Measurements from ENCODE around the gene MROH8.

Gene MROH8

GRCh38 chr20:37198932-37199660 is 19.7 kb upstream of the MROH8 start:
- no peak for DNase-seq

DNA sequence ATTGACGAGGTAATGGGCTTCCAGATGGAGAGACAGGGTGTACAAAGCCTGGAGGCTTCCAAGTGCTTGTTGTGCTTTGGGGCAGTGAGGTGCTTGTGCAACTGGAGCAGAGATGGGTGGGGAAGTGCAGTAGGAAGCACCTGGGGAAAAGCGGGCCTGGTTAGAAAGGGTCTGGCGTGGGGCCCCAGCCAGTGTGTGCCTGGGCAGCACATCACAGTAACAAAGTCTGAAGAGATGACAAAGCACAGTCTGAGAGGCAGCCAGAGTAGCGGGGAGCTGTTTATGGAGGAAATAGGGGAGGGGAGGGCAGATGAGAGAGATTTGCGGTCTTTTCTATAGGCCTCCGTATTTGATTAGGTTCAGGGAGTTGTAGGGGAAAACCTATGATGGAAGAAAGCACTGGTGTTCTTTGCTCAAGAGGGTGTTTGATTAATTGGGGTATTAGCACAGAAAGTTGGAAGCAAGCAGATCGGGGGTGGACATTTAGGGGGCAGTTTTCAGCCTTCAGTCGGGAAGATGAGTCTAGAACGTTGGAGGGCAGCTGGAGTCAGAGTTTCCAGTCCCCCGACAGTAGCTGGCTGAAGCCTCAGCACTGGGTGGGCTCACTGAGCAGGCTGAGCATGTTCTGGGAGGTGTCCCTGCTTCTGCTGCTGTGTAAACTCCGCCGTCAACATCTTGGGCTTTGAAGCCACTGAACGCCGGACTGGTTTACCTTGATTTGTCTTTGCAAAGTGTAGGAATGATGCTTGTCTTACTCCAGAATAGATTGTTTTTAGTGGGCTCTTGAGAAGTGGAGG is 15.5 kb upstream of the MROH8 start:
- DNase-seq = no peak

GRCh38 chr20:37193821-37194220 is 14.5 kb upstream of the MROH8 start:
- DNase-seq = no peak

- DNase-seq = no peak
Measured at GRCh38 chr20:37193226-37193625, 13.9 kb upstream of the MROH8 start.

- peak; percentile 81 for DNase-seq
Measured at GRCh38 chr20:37192137-37192854, 12.9 kb upstream of the MROH8 start.

DNA sequence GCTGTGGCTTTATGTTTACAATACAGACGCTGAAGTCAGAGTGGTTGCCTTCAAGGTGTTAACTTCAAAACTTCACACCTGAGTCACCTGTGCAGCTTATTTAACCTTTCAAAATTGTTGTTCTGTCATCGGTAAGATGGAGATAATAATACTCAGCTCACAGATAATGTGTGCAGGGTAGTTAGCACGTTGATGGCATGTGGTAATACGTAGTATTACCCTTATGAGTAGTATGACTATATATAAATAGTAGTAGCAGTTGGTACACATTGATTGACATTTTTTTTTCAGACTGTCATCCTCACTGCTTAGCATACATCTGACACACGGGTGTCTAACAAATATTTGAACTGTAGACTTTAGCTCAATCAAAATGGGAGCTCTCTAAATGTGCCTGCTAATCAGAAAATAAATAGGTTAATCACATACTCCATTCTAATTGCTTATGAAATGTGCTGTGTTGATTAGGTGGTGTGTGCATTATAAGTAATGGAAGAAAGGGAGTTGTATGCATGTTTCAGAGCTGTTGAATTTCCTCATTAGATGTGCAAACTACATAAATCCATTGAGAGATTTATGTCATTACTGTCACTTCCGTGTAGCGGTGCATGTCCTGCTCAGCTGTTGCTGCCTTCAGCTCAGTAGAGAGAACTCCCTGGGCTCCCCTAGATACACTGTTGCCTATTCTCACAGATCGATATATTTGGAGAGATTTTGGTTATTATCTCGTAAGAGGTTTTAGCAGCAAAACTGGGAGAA is 11.2 kb upstream of the MROH8 start:
- no peak for DNase-seq

DNA sequence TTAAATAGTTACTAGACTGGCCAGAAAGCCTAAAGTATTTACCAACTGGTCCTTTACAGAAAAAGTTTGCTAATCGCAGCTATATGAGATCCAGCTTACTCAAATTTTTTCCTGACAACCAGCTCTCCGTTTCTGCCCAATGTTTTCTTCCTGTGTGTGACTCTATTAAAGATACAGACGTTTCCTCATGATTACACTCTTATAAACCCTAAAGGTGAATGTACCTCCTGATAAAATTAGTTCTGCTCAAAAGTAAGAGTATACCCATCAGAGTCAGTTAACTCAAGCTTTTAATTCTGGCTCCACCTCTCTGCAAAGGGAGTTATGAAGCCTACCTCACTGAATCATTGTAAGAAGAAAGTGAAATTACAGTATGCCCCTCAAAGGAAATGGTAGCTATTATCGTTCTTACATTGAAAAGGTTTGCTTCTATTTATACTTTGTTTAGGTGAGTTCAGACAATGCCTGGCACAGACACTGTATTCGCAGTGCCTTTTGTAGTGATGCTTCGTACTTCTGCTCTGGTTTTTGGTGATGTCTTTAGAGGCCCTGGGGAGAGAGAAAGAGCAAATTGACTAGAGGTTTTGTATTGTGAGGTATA is 10.2 kb upstream of the MROH8 start:
- no peak for DNase-seq

- DNase-seq = no peak
Measured at GRCh38 chr20:37188787-37189186, 9.4 kb upstream of the MROH8 start.

- no peak for DNase-seq
Measured at GRCh38 chr20:37185686-37186085, 6.3 kb upstream of the MROH8 start.

GRCh38 chr20:37179683-37180524 is 556 bp upstream of the MROH8 start:
- peak; percentile 17 for DNase-seq

DNA sequence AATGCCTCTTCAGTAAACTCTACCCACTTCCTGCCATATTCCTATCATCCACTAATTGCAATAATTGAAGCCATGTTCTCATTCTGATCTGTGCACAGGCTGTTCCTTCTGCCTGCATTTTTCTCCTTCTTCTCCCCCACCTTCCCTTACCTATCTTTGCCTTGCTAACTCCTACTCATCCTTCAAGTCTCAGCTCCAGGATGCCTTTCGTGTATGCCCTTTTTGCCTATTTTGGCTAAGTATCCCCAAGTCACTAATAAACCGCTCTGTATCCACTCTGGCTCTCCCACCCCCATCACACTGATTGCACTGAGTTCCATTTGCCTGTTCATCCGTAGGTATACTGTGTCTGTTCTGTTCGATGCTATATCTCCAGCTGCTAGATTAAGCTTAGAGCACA is 6.5 kb downstream of the MROH8 start:
- DNase-seq = no peak

GRCh38 chr20:37166867-37167266 is 12.5 kb downstream of the MROH8 start:
- no peak for DNase-seq

DNA sequence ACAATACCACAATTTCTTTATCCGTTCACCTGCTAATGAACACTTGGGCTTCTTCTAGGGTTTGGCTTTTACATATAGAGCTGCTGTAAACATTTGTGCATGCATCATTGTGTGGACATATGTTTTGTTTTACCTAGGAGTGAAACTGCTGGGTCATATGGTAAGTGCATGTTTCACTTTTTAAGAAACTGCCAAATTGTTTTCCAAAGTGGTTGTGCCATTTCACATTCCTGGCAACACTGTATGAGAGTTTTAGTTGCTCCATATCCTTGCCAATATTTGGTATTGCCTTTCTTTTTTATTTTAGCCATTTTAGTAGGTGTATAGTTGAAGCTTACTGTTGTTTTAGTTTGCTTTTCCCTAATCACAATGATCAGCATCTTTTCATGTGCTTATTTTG is 14.3 kb downstream of the MROH8 start:
- DNase-seq = no peak

DNA sequence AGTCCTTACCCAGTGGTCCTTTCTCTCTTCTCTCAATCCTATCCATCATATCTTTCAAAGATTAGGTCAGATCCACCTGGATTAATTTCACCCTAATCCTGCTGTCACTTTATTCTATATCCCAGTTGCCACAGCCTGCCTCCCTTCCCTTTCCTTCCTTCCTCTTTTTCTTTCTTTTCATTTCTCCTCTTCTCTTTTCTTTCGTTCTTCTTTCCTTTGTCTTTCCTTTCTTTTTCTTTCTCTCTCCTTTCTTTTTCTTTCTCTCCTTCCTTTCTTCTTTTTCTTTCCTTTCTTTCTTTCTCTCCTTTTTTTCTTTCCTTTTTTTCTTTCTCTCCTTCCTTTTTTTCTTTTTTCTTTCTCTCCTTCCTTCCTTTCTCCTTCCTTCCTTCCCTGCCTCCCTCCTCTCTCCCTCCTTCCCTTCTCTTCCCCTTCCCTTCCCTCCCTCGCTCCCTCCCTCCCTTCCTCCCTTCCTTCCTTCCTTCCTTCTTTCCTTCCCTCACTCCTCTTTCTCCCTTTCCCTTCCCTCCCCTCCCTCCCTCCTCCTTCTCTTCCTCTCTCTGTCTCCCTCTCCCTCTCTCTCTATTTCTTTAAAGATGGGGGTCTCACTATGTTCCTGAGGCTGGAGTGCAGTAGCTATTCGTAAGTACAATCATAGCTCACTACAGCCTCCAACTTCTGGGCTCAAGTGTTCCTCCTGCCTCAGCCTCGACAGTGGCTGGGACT is 15.4 kb downstream of the MROH8 start:
- no peak for DNase-seq

- no peak for DNase-seq
Measured at GRCh38 chr20:37162646-37163045, 16.7 kb downstream of the MROH8 start.

DNA sequence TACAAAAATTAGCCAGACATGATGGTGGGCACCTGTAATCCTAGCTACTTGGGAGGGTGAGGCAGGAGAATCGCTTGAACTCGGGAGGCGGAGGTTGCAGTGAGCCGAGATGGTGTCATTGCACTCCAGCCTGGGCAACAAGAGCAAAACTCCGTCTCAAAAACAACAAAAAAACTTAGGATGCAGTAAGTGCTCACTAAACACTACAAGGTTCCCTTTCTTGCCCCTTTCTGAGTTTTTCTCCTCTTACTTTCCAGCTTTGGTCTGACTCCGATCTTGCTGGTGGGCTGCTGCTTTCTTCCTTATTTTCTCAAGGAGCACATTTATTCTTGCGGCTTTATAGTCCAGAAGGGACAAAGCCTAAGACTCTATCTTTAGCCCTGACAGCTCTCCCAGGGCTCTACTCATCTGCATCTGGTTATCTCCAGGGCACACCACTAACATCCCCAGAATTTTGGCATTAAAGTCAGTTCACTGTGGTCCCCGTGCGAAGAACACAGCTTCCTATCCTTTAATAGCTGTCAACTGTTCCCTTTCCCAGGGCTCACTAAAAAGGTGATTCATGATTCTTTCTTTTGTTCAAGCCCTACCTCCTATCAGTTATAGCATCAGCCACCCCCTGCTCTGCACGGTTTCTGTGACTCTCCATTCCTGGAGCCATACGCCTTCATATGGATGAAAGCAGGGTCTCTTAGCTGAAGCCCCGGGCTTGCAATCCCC is 17.4 kb downstream of the MROH8 start:
- no peak for DNase-seq

DNA sequence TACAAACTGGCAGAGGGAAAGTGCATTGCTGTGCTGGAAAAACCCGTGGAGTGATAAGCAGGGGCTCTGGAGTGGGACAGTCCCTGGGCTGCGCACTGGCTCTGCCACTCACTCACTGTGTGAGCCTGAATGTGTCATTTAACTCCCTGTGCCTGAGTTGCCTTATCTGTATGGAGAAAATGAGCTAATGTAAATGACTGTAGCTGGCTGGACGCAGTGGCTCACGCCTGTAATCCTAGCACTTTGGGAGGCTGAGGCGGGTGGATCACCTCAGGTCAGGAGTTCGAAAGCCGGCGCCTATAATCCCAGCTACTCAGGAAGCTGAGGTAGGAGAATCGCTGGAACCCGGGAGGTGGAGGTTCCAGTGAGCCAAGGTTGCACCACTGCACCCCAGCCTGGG is 18.7 kb downstream of the MROH8 start:
- no peak for DNase-seq

GRCh38 chr20:37158248-37158647 is 21.1 kb downstream of the MROH8 start:
- no peak for DNase-seq

DNA sequence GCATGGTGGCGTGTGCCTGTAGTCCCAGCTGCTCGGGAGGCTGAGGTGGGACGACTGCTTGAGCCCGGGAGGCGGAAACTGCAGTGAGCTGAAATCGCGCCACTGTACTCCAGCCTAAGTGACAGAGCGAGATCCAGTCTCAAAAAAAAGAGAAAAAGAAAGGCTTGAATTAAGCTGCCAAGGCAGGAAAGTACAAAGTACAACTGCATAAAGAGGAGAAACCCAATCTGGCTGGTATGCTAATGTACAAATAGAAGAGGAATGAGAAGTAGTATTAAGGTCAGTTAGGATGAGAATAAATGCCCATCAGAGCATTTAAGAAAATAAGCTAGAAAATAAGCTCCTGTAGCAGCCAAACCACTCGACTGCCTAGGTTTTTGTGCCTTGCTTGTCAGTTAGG is 23.4 kb downstream of the MROH8 start:
- DNase-seq = no peak

GRCh38 chr20:37154684-37155298 is 24.6 kb downstream of the MROH8 start:
- DNase-seq = no peak
